Activated CD4-positive, alpha-beta T cell treated with anti-CD3 and anti-CD28 coated beads, Interleukin-2, amount 50 U/mL, for 16 hours (primary cell): ENCODE measurements around the gene ANK2.

Source experiments
- DNase-seq: peaks from one replicate; pipeline ENCODE4 v3.0.0-alpha.2; 2020

ANK2 gene

DNA sequence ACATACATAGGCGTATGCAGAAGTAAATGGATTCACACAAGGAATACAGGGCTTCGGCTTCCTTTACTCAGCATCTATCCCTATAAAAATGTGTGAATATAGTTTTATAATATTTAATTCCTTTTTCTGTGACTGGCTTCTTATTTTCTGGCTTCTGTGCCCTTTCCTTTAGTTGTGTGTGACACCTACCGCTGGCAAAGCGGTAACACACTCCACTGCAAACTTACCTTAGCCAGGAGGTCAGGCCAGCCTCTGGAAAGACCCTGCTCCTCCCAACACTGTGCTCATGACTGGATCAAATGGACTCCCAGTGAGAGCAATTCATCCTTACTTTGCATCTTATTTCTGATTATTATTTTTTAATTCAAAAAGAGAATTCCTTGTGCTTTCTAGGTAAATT is 244.2 kb downstream of the ANK2 start:
- no peak for DNase-seq

DNA sequence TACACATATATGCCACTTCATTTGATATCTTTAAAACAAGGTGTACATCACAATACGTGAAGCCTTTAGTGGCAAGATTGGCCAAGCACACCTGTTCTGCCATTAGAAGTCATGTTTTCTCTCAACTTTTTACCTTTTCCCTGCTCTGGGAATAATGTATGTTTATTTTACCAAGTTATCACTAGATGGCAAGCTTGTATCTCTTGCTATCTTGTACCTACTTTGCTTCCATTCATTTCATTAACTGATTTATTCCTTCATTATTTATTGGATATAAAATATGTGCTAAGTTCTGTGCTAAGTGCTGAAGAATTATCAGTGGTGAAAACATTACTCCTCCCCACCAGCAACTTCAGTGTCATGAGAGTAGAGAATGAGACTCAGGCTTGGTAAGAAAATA is 245.5 kb downstream of the ANK2 start:
- DNase-seq, result no peak

DNA sequence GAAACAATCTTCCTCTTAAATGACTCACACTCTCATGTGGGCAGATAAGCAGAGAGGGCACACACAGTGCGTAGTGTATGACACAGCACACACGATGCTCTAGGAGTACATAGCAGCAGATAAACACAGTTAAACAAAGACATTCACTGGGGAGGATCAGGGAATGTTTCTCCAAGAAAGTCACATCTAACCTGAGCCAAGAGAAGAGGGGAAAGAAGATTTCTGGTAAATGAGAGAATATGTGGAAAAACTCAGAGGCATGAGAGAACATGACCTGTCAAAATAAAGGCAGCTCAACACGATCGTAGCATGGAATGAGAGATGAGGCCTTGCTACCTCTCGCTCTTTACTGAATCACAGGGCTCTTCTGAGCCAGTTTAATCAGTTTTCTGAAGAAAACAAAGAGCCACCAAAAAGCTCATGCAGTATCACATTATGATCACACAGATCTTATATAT is 251.0 kb downstream of the ANK2 start:
- no peak for DNase-seq

DNA sequence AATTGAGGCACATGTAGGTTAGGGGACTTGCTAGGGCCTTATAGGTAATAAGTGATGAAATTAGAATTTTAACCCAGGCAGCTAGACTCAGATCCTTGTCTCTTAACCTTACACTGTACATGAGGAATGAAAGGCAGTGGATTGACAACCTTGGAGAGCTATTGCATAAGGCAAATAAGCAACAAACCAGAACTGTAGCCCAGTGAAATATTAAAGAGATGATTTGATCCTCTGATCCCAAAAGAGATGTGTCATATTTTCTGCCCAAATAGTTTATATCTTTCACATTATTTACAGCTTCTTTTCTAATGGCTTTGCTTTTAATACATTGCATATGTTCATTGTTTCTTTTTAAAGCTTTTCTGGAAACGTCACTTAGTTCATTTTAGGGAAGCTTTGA is 252.6 kb downstream of the ANK2 start:
- DNase-seq, result no peak

DNA sequence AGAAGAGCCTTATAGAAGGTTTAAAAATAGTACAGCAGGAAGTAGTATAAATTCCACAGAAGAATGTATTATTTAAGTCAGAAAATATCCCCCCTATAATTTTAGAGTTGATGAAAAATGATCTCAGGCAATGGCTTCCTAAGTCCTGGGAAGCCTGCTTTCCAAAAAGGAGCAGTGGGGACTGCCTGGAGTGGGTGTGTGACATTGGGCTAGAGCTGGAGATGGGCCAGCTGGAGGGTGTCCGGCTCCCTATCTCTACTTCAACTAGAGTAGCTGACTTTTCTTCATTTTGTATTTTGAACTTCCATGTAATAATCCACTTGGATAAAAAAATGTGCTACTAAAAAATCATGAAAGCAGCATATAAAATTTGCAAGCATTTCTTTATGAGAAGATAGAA is 253.9 kb downstream of the ANK2 start:
- DNase-seq, result no peak

DNA sequence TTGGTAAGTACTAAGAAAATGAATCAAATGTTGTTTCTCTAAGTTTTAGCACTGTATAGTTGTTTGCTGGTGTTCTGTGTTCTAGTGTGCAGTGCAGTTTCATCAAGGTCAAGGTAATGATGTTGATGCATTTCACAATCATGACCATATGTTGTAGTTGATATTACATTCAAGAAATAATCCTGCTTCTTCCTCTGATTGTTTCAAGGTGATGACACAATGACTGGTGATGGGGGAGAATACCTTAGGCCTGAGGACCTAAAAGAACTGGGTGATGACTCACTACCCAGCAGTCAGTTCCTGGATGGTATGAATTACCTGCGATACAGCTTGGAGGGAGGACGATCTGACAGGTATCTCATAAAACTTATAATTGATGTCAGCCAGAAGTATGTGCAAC is 261.6 kb downstream of the ANK2 start:
- DNase-seq, result no peak

DNA sequence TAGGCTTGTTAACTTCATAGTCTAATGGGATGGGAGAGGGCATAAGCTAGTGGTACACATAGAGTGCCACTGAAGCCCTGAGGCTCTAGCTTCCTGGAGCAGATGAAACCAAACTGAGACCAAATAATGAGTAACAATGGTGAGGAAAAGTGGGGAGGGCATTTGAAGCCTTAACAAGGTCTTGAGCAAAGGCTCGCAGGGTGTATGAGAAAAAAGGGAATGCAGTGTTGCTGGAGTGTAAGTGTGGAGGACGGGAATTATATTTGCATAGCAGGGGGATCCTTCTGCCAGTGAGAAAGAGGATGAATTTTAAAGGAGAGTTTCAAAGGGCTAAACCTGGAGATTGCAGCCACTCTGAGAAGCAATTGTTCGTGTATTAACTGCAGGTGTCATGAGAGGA is 263.1 kb downstream of the ANK2 start:
- DNase-seq, result no peak

DNA sequence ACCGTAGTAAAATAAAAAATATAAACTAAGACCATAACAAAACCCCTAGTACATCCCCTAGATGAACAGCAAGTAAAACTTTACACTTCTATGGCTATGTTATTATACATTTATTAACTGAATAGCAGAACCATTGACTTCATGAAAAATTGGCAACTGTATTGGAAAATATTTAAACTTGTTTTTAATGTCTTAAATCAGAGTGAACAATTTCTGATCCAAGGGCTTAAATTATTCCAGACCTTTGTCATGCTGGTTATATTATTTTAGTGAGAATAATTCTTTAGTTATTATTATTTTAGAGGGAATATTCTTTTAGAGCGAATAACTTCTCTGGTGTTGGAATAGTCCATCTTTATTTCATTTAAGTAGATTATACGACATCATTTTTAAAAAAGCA is 265.0 kb downstream of the ANK2 start:
- DNase-seq, result no peak

DNA sequence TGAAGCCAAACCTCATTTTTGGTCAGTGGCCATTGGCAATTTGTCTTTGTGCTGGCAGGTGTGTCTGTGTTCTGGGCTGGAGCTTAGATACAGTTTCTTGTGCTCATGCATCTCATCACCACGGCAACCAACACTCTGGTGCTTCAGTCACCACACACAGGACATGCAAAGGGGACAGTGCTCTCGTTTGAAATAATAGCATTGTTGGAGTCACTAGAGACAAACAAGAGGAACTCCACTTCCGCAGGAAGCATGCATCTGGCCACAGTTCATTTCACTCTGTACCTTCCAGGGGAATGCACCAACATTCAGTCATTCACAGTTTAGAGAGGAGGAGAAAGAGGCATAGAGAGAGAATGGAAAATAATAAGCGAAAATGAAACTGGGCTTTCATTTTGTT is 267.4 kb downstream of the ANK2 start:
- DNase-seq, result peak; percentile 18

DNA sequence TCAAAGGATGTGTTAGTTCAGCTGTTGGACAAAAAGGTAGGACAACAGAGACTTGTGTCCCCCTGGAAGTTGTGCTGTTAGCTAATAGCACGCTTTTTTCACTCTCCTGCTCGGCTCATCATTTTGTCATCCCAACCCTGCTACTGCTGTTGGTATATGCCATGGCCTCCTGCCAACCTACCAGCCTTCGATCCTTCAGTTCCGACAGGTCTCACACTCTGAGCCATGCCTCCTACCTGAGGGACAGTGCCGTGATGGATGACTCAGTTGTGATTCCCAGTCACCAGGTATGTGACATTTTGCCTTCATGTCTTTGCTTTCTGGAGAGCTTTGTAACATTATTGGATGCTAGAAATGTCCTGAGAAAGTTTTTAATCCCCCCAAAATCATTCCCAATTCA is 268.1 kb downstream of the ANK2 start:
- no peak for DNase-seq

DNA sequence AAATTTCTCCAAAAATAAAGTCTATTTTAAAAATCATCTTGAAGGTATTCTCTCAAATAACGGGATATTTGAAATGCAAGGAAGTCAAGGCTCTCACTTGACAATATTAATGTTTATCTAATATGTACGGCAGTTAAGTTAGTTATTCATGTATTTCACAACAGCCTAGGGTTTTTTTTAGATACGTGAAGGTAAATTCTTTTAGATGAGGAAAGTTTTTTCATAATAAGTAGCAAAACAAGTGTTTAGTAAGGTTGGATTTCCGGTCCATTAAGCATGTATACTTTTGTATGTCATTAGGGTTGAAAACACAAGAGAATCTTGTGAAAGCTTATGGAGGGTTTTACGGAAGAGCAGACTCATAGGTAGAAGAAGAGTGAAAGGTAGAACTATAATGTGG is 273.3 kb downstream of the ANK2 start:
- DNase-seq, result no peak

DNA sequence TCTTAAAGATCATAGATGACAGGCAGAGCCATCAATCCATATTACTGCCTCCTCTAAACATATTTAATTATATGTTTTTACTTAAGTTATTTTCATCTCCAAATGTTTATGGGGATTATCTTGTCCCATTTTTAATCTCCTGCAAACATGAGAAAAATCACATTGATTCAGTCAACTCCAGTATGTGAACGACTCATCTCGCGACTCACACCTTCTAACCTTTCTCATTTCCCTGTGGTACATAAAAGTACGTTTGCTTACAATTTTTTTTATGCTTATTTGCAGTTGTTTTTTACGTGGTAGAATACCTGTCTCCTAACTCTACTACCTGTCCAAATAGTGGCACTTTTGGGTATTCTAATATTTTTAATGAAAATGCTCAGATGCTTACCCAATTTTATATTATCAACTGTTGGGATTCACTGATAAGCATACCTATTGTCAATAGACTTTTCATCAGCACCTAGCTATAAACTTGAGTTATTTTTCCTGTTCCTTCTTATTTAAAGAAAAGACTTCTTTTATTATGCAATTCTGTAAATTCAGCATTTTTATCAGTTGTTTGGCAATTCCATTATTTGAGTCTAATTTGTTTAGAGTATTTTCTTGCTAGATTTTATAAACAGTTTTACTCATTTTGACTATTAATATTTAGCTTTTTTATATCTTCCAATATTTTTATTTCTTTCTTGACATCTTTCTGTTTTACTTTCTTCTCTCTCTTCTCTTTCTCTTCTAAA is 276.6 kb downstream of the ANK2 start:
- DNase-seq, result peak; percentile 17

DNA sequence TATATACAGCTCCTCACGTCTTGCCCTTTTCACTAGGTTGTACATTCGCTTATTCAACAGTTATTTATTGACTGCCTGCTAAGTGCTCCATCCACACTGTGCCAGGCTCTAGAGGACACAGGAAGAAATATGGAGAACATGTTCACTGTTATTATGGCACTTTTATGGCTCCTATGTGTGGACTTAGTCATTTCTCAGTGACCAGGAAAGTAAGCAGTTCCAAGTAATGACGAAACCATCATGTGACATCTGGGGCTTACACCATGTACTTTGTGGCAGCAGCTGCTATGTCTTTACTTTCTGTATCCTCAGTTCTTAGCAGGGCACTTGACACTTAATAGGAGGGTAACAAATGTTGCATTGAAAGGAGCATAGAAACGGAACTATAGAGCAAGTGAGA is 278.0 kb downstream of the ANK2 start:
- DNase-seq, result no peak

DNA sequence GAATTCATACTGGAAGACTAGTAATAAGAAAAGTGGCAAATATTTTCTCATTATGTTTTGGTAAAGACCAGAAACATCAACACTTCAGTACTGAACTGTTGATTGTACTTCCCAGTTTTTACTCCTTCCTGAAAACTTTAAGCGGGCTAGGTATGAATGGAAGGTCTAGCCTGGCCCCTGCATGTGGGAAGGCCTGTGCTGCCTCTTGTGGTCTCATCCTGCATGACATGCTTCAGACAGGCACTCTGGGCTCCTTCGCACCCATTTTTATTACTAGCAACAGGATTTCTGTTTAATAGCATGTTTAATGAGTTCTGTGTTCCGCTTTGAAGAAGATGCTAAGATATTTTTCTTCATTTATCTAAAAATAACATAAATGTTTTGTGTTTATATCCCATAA is 279.1 kb downstream of the ANK2 start:
- peak; percentile 7 for DNase-seq

DNA sequence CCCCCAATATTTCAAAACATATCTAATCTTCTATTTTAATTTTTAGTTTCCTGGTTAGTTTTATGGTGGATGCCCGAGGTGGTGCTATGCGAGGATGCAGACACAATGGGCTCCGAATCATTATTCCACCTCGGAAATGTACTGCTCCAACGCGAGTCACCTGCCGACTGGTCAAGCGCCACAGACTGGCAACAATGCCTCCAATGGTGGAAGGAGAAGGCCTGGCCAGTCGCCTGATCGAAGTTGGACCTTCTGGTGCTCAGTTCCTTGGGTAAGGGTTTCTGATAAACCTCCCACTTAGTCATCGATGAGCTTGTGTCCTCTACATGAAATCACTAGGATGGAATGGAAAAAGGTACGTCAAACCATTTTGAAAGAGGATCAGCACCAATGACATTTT is 280.7 kb downstream of the ANK2 start:
- no peak for DNase-seq

DNA sequence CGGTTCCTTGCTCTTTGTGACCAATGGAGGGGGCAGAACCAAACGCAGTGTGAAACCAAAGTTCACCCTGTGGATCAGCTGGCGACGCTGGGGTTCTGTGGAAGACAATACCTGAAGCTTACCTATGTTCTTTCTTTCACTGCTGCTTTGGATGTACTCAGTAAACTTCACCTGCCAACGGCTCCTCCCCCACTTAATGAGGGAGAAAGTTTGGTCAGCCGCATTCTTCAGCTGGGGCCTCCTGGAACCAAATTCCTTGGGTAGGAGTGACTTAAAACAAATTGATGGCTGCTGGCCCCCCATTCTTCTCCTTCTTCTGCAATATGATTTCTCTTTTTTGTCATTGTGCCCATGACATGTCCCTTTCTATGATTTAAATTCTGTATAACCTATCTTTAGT is 282.4 kb downstream of the ANK2 start:
- no peak for DNase-seq

DNA sequence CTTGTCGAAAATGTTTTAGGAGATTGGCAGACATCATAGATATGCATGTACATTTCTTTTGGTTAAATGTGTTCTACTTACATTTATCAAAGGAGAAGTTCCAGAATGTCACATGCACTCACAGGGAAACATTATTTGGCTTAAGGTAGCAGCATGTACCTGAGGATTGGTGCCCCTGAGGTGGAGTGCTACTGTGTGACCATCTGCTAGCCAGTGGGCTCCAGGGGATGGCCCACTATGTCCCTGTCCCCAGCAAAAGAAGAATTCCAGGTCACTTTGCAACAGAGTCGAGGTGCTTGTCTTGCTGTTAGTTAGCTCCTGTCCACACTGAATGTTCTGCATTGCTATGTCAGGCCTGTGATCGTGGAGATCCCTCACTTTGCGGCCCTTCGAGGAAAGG is 283.2 kb downstream of the ANK2 start:
- no peak for DNase-seq

DNA sequence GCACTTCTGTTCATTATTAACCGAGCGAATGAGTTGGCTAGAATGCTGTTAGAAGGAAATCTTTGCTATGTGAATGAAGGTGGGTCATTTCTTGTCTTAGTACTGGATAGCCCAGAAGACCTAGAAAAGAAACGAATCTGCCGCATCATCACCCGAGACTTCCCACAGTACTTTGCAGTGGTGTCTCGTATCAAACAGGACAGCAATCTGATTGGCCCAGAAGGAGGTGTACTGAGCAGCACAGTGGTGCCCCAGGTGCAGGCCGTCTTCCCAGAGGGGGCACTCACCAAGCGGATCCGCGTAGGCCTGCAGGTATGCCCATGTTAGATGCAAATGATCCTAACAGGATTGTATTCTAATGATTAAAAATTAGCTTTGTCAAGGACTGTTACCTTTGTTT is 286.3 kb downstream of the ANK2 start:
- no peak for DNase-seq

DNA sequence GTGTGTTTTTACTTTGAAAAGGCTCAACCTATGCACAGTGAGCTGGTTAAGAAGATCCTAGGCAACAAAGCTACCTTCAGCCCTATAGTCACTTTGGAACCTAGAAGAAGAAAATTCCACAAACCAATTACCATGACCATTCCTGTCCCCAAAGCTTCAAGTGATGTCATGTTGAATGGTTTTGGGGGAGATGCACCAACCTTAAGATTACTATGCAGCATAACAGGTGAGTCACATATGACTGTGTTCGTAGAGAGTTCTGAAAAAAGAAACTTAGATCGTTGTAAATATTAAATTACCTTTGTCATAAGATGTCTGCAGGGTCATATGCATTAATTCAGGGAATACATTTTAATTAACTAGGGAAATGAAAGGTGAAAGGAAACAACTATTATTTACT is 287.1 kb downstream of the ANK2 start:
- no peak for DNase-seq

DNA sequence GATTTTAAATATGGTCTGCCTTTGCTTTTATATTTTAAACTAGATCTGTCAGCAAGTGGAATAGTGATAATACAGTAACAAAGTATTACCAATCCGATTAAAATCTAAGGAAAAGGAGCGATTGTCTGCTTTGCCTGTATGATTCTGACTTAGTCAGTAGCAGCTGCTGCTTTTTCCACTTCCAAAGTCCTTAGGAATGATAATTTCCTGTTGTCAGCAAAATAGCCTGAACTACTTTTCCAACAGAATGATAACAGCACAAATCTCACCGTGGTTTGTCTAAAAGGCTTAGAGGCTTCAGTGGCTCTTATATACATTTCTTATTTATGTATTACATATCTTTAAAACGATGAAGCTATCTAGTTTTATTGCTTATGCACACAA is 290.0 kb downstream of the ANK2 start:
- DNase-seq, result no peak

DNA sequence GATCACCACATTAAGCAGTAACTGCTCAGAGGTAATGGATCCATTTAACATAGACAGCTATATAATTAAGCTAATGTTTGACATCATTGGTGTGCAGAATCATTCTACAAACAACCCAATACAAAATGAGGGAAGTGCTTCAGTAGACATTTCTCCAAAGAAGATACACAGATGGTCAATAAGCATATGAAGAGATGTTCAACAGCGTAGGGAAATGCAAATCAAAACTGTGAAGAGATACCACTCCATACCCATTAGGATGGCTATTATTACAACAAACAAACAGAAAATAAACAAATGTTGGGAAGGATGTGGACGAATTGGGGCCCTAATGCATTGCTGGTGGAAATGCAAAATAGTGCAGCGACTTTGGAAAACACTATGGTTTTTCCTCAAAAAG is 294.6 kb downstream of the ANK2 start:
- DNase-seq, result no peak

DNA sequence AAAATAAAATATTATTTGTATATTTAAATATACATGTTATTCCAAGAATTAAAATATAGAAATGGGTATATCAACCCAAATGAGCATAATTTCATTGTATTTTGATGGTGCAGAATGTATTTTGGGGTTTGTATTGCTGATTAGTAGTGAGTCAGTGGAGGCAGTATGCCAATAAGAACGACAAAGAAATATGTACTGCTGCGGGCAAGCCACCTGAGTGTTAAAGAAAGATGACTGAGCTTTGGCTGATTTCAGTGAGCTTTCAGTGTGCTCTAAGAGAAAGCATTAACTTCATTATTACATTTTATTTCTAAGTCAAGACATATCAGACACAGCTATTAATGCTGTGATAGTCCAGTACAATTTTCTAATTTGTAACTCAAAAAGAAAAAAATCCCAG is 297.8 kb downstream of the ANK2 start:
- DNase-seq, result no peak

DNA sequence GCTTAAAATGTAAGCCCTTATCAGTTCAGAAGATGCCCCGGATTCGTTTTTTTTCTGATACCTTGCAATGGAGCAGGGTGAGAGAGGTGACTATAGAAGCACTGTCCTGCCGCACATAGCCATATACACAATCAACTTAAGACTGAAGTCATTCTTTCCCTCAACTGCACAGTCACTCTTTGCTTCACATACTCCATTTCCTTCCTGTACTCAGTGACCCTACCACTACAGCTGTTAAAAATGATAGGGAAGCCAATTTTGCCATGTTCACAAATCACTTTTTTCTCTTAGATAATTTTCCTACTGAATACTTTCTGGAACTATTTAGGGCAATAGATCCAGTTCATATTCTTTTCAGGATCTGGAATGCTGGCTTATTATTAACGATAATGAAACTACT is 300.0 kb downstream of the ANK2 start:
- no peak for DNase-seq

DNA sequence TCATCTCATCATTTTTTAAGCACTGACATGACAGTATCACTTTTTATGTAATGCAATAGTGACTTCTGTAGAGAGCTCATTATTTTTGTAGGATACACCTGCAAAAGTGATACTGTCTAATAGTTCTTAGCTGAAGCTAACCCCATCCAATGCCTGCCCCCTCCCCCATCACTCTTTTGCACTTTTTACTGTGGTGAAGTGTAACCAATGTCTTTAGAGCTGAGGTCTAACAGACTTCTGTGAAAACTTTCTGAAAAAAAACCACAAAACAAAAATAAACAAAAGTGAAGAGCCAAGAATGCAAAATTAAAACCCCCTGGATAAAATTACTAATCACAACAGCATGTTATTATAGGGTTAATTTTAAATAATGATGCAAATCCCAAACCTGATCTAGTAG is 301.1 kb downstream of the ANK2 start:
- DNase-seq, result no peak

DNA sequence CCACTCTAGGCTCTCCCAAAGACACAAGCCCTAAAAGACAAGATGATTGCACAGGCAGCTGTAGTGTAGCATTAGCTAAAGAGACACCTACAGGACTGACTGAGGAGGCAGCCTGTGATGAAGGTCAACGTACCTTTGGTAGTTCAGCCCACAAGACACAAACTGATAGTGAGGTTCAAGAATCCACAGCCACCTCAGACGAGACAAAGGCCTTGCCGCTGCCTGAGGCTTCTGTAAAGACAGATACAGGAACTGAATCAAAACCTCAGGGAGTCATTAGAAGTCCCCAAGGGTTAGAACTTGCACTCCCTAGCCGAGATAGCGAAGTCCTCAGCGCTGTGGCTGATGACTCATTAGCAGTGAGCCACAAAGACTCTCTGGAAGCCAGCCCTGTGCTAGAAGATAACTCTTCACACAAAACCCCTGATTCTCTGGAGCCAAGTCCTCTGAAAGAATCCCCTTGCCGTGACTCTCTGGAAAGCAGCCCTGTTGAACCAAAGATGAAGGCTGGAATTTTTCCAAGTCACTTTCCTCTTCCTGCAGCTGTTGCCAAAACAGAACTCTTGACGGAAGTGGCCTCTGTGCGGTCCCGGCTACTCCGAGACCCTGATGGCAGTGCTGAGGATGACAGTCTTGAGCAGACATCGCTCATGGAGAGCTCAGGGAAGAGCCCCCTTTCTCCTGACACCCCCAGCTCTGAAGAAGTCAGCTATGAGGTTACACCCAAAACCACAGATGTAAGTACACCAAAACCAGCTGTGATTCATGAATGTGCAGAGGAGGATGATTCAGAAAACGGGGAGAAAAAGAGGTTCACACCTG is 306.3 kb downstream of the ANK2 start:
- peak; percentile 91 for DNase-seq
